Kasumi-1 (cell line): ENCODE data around the gene BMP2K.
A peak's percentile ranks its signal among the peaks of the same experiment; 100 is the strongest.

ENCODE experiments used
- DNase-seq, 2 experiments: peaks; one replicate each; lab custom pipeline; 2025; lab: John Stamatoyannopoulos, UW

The BMP2K gene

DNA sequence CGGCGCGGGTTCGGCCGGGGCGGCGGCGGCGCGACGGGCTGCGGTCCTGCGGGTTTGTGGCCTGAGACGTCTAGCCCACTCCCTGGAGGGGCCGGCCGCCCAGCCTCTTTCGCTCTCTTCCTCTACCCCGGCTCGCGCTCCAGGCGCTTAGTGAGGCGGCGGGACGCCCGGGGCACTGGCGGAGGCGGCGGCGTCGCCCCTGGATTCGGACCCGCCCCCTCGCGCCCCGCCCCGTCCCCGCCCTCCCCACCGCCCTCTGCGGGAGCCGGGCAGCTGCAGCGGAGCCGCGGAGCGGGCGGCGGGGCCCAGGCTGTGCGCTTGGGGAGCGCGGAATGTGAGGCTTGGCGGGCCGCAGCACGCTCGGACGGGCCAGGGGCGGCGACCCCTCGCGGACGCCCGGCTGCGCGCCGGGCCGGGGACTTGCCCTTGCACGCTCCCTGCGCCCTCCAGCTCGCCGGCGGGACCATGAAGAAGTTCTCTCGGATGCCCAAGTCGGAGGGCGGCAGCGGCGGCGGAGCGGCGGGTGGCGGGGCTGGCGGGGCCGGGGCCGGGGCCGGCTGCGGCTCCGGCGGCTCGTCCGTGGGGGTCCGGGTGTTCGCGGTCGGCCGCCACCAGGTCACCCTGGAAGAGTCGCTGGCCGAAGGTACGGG is at the start of gene BMP2K:
TSS of gene BMP2K (plus strand) at position 272 of the 650 bp plus-strand sequence. CDS start at position 466, 194 bp downstream.
- peak; percentile 62 to 80 for DNase-seq

DNA sequence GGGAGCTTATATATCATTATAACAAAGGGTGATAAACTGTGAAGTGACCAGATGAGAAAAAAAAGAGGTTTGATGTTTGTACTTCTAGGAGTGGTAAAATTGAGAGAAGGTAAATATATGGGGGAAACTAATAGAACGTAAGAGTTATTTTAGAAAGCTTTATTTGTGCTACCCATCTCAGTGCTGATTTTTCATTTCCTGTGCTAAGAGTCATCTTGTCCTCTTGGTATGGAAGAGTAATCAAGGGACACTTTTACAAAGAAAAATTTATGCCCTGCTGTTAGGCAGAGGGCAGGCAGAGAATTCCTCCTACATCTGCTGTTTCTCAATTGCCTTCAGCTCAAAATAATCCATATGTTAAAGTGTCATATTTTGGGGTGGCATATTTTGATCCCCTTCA is 49.6 kb upstream of the BMP2K start:
- DNase-seq = no peak

DNA sequence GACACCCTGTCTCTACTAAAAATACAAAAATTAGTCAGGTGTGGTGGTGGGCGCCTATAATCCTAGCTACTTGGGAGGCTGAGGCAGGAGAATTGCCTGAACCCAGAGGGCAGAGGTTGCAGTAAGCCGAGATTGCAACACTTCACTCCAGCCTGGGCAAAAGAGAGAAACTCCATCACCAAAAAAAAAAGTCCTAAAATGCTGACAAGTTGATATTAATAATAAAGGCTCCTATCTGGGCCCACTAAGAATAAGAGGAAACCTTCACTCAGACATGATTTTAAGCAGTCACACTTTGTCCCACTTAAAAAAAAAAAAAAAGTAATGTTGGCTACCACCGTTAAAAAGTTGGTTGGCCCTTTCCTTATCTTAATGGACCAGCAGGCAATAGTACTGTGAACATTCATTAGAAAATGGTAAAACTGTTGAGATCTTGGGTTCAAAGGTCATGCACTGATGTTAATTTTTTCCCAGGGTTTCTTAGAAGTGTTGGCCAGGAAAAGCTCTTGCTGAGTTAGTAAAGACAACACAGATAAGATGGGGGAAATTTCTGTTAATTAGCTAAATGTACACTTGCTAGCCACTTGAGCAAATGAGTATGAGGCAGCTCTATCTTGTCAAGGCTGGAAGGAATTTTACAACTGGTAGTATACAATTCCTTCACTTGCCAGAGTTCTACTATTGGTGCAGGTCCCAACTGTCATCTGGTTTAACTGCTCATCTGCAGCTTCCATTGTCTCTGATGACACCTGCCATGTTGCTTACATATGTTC is 43.6 kb upstream of the BMP2K start:
- no peak for DNase-seq

DNA sequence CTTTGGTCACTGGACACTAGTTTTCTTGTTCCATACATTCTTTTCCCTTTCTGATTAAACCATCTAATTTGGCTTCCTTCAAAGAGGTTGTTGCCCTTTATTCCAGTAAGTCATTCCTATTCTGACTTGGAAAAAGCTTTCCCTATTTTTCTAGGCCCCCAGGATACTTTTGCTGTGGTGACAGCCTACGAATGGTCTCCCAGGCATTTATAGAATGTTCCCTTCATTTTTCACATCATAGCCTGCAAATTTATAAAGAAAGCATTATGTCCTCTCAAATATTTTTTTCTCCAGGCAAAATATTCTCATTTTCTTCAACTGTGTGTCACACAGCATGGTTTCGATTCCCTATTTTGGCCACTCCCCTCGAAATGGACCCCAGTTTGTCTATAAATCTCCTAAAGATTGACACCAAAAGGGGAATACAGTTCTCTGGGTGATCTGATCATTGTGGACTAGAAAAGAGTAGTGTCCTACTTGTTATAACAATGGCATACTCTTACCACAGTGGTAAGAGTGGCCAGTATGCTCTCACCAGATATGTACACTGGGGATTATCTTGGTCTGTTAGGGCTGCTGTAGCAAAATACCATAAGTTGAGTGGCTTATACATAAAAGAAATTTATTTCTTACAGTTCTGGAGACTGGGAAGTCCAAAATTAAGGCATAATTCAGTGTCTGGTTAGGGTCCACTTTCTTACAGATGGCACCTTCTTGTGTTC is 41.5 kb upstream of the BMP2K start:
- no peak for DNase-seq

DNA sequence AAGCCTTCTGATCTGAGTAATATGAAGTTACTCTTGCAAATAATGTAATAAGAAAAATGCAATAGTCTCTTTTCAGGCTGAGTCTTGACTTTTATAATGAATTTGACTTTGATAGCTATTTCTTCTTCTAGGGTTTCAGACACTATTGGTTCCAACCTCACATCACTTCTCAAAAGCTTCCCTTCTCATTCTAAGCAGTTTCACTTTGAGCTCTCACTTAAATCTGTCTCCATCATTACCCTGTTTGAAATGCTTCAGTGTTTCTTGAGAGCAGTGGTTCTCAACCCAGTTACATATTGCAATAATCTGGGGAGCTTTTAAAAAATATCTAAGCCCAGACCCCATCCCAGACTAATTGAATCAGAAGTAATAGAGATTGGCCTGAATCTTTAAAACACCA is 40.5 kb upstream of the BMP2K start:
- DNase-seq = no peak

DNA sequence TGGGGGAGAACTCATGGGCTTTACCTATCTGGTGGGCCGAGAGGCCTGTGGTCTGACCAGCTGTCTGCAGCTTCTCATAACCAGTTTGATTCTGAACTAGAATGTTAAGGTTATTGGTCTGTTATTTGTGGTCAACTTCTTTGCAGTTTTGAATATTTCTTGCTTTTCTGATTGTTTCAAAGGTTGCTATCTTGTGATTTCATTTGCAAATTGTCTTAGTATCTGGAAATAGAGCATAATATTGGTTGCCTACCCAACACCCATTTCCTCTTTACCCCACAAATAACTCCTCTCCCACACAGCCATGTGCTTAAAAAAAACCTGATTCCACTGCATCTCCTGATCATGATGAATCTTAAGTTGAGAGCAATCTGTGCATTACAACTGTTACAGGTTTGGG is 39.1 kb upstream of the BMP2K start:
- peak; percentile 38 to 60 for DNase-seq

DNA sequence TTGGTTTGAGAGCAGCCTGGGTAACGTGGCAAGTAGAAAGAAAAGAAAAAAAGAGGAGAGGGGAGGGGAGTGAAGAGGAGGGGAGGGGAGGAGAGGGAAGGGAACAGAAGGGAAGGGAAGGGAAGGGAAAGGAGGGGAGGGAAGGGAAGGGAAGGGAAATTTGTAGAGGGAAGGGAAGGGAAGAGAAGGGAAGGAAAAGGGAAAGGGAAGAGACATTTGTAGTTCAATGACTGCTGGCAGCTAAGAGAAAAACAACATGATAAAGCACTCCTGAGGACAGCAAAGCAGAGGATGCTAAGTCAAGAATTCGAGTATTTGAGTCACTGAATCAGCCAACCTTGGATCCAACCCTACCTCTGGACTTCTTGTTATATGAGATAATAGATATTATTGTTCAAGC is 38.2 kb upstream of the BMP2K start:
- DNase-seq = no peak

DNA sequence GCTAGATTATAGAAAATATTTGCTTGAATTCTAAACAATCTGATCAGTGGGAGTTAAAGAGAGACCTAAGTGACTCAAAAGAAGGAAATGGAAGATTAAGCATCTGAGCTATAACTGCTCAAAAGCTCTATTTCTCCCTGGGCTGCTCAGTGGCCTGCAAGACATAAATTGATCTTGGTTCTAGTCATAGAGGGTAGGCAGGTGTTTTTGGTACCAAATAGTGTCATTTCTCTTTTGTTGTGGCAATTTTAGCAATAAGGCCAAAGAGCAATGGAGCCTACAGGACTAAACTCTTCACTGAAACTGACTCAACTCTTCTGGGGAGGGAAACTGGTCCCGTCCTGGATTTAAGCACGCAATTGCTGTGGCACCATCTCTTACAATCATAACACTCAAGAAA is 33.9 kb upstream of the BMP2K start:
- DNase-seq = no peak

DNA sequence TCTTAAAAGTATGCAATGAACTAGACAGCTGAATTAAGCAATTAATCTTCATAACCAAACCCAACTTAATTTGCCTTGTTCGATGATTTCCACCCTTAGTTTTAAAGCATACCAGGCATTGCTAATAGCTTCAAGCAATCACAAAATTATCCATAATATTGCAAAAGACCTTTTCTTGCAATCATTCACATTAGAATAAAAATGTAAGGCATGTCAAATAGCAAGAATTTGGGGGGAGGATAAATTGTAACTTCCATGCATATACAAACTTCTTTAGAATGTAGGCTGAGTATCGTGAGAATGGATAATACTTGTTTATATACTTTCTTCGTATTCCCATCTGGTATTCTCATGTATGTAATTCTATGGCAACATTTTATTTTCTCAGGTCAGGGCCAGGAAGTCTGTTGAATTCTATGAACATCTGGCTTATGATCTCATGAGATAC is 28.7 kb upstream of the BMP2K start:
- no peak for DNase-seq

DNA sequence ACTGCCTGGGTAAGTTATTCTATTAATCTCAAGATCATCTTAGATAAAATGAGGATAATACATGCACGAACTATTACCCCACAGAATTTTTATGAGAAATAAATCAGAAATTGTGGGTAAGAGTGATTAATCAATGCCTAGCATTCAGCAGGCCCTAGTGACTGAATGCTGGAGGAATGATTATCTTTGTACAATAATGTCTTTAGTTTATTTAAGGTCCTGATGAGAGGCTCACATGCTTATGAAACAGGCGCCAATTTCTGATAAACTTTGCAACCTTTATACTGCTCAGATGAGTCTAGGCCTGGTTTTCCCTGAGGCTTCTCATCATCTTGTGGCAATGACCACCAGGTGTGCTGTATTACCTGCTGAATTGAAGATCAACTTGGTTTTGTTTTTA is 27.8 kb upstream of the BMP2K start:
- no peak for DNase-seq

DNA sequence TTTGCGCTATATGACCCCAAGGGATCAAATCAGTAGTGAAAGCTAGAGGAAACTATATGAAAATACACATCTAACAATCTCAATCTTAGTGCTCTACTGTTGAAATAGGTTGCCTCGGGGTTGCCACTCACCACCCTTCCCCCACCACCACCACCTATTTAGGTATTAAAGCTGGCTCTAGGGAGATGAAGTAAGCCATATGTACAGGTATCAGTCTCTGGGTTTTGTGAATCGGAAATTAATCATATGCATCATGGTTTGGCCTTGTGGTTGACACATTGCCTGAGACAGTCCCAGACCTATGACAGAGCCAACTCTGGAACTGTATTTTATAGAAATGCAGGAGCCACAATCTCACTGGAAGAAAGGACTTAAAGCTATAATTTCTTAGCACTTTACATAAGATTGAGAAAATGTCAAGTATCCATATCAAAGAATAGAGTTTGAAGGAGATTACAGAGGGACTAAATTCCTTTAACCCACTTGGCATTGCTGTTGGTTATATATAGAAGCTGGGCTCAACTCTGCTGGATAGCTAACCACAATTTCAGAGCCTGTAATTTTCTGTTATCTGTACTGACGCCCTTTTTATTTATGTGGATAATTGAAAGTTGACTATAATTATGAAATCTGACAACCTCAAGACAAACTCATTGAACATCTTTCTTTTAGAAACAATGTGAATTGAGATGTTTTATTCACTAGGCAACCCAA is 26.7 kb upstream of the BMP2K start:
- no peak for DNase-seq

DNA sequence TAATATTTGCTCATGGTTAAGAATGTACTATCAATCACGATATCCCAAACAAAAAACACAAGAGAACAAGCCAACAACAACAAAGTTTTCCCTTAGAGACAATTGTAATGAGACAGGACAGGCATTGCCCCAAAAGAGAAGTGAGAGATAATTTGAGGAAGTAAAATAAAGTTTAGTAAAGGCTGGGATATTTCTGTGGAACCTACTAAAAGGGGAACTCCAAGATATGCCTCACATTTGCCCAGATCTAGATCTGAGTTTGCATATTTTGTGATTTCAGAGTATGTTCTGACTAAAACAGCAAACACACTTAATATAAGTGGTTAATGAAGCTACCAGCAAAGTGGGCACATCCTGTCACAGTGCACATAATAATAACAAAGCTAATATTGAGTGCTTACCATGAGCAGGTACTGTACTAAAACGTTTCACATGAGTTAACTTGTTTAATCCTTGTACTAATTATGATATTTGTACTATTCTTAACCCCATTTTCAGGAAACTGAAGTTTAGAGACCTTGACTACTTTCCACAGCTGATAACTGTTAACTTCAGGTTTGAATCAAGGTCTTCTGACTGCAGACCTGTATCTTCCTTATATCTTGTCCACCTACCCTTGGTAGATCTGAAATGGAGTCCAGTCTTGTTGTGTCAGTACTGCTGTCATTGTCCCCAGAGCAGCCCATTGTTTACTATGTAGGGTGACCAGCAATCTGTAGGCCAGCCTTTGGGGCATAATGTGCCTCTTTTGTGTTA is 26.0 kb upstream of the BMP2K start:
- DNase-seq = peak; percentile 92 to 94

DNA sequence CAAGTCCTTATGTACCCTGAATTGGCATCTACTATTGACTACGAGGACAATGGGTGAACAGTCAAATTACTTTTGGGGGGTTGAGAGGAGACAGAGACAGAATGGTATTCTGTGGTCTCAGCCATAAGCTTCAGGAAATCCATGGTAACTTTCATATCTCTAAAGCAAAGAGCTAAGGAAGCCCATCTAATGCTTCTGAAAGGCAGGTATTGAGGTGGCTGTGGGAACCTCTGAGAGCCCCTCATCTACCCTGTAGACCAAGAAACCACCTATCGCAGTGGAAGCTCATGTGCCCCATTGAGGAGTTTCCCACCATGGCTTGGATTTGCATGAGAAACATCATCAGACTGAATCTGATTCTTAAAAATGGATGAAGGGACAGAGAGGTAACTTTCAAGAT is 23.1 kb upstream of the BMP2K start:
- DNase-seq = no peak

DNA sequence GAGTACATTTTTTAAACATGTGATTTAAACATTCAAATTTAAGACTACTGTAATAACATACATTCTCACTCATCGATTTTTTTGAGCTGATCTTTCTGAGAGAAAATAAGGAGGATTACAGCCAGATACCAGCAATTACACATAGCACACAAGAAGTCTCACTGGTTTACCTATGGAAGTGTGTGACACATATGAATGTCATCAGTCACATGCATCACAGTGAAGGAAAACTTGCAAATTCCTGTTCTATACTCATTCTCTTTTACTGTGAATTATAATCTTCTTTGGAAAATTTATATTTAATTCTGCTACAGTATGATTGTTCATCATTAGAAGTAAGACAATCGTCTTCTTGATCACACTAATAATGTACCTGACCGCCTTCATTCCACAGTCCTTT is 21.3 kb upstream of the BMP2K start:
- no peak for DNase-seq

DNA sequence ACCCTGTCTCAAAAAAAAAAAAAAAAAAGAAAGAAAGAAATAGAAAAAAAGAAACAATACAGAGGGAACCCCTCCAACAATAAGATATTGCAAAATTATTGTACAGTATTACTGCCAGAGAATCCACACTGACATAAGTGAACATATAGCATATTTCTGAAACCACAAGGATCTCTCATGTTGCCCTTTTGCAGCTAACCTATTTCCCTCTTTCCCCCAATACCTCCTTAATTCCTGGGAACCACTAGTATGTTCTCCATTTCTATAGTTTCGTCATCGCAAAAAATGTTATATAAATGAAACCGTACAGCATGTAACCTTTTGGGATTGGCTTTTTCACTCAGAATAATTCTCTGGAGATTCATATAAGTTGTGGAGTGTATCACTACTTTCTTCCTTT is 20.0 kb upstream of the BMP2K start:
- no peak for DNase-seq

DNA sequence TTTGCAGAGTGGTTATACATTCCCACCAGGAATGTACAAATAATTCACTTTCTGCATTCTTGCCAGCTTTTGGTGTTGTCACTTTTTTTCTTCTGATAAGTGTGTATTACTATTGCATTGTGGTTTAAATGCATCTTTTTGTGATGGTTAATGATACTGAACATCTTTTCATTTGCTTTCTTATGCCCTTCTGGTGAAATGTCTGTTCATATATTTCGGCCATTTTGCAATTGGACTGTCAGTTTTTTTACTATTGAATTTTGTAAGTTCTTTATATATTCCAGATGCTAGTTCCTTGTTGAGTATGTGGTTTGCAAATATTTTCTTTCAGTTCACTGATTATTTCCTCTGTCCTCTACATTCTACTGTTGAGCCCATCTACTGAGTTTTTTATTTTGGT is 19.4 kb upstream of the BMP2K start:
- no peak for DNase-seq

DNA sequence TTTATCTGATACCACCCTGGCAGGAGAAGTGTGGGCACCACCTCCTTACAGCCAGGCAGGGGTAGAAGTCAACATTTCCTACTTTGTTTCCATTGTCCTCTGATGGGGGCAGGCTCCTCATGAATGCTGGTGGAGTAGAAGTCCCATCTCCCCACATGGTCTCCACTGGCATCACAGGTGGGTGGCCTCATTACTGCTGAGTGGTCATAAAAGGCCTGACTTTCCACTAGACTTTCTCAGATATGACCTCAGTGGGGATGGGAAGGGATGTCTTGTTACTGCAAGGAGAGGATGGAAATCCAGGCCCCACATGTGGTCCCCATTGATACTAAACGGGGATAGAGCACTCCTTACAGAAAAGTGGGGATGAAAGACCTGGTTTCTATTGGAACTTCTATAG is 18.6 kb upstream of the BMP2K start:
- no peak for DNase-seq

DNA sequence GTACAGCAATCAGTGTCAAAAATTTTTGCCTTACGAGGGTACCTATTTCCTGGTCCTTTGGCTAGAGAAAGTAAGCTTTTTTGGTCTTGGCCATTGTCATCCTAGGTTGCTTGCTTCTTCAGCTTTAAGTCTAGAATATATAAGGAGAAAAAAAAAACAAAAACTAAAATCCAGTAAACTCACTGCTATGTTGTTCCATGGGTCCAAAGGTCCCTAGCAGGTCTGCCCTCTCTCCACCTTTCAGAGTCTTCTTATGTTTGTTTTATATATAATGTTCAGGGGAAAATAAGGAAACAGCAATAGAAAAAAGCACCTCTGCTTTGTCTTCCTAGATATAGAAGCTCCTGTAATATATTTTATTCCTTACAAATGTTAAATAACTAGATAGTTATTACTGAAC is 18.1 kb upstream of the BMP2K start:
- DNase-seq = no peak

DNA sequence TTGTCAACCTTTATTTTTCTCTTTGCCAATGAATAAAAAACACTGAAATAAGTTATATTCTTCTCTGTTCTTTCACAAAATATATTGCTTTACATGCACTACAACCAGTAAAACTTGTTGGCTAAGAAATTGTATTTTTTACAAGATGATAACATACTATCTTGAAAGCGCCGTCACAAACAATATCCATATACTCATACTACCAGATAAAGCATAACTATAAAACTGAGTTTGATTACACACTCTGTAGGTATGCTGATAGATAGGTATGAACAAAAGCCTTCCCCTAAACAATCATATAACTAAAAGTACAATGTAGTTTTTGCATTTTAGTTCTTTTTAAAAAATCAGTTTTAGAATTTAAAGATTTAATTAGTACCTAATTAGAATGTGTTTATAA is 13.6 kb upstream of the BMP2K start:
- no peak for DNase-seq

DNA sequence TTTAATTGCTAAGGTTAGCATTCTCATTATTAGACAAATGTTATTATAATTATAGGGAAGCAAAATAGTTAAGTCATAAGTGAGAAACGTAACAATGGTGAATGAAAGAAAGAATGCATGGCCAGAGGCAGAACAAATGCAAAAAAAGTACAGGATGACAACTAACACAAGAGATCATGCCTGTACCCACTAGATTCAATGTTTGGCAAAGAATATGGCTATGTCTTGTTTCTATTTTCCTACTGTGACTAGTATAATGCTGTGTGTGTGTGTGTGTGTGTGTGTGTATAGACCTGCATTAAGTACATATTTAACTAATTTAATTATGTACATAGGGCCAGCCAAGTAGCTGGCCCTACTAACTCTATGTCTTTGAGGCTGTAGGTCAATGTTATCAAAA is 12.9 kb upstream of the BMP2K start:
- DNase-seq = no peak

DNA sequence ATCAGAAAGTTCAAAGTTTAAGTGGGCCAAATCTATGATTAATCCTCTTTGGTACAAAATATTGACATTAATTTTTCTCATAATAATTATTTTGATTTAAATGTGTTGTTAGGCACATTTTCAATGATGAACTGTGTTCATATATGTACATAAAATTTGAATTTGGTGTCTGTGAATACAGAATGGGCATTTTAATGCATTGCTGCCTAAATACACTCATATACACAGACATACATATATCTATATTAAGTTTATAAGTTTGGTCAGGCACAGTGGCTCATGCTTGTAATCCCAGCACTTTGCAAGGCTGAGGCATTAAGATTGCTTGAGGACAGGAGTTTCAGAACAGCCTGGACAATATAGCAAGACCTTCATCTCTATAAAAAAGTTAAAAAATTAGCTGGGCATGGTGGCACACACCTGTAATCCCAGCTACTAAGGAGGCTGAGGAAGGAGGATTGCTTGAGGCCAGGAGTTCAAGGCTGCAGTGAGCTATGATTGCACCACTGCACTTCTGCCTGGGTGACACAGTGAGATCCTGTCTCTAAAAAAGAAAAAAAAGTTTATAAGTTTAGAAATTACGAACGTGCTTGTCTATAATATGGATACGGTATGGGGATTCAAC is 12.3 kb upstream of the BMP2K start:
- DNase-seq = no peak
